Limb (tissue), 2 donors: ENCODE results near the gene PCDHA5.
"Not testable (repeated sequence)": the region's sequence is repeated elsewhere in the genome, so short reads cannot be mapped to it uniquely, and the experiment has no call there.

ENCODE experiments used
- DNase-seq, 2 donors: peaks; one replicate each; pipeline ENCODE4 v3.0.0-alpha.2; 2016; ENCODE audit errors: extremely low spot score in 2 of 2

PCDHA5 gene

GRCh38 chr5:140822969-140823368 lies 1.6 kb downstream of the PCDHA5 start:
- DNase-seq = not testable (repeated sequence)

- DNase-seq = no peak
Measured at GRCh38 chr5:140823475-140823874, 2.1 kb downstream of the PCDHA5 start.

GRCh38 chr5:140827704-140828361 lies 6.4 kb downstream of the PCDHA5 start, which contains the start of gene PCDHA6:
Gene PCDHA6 (plus strand): TSS chr5:140827960. CDS start chr5:140828092, 132 bp downstream.
- no peak for DNase-seq

GRCh38 chr5:140828362-140828737 lies 6.9 kb downstream of the PCDHA5 start:
- DNase-seq = no peak

- not testable (repeated sequence) for DNase-seq
Measured at GRCh38 chr5:140829511-140830501, 8.4 kb downstream of the PCDHA5 start.

- DNase-seq = no peak
Measured at GRCh38 chr5:140833993-140834392, 12.6 kb downstream of the PCDHA5 start, which contains the start of gene PCDHA7. Gene PCDHA7 (plus strand): TSS chr5:140834269. CDS start chr5:140834384, 115 bp downstream.

- not testable (repeated sequence) for DNase-seq
Measured at GRCh38 chr5:140834439-140835008, 13.1 kb downstream of the PCDHA5 start.

GRCh38 chr5:140835622-140836510 lies 14.5 kb downstream of the PCDHA5 start:
- DNase-seq = no peak

- no peak for DNase-seq
Measured at GRCh38 chr5:140840978-140841962, 19.9 kb downstream of the PCDHA5 start, which contains the start of gene PCDHA8. Gene PCDHA8 (plus strand): TSS chr5:140841187. CDS start chr5:140841322, 135 bp downstream.

GRCh38 chr5:140842798-140843733 lies 21.7 kb downstream of the PCDHA5 start:
- no peak for DNase-seq

- DNase-seq = not testable (repeated sequence)
Measured at GRCh38 chr5:140848139-140849102, 27.0 kb downstream of the PCDHA5 start, which contains the start of gene PCDHA9. Gene PCDHA9 (plus strand): TSS chr5:140848382. CDS start chr5:140848496, 114 bp downstream.

GRCh38 chr5:140849831-140850634 lies 28.6 kb downstream of the PCDHA5 start:
- not testable (repeated sequence) for DNase-seq

- no peak for DNase-seq
Measured at GRCh38 chr5:140855772-140856674, 34.6 kb downstream of the PCDHA5 start, which contains the start of gene PCDHA10. Gene PCDHA10 (plus strand): TSS chr5:140855897. CDS start chr5:140856049, 152 bp downstream.

GRCh38 chr5:140857177-140857986 lies 36.0 kb downstream of the PCDHA5 start:
- DNase-seq = no peak
